ENCODE data around the gene TRPT1. TPM values are rescaled to one million over a fixed set of nuclear protein-coding genes. Genes with fewer than 3 reads are reported as not detected.

TRPT1 gene
- total and polyA plus RNA-seq, 3 donors from 2014 or later: 56.5 to 93.7 (median 65.4) TPM

DNA sequence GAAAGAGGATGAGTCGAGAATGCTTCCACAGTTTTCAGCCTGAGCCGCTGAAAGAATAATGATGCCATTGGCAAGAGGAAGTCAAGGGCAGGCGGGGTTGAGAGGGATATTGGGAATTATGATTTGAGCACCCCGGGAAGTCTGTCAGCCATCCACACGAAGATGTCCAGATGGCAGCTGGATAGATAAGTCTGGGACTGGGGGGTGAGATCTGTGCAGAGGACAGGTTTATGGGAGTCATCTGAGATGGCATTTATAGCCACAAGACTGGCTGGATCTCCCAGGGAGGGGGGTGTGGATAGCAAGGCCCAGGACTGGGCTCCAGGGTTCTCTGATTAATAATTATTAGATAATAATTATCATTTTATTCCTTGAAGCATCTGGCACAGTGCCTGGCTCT lies 45.1 kb downstream of the TRPT1 start:
- intact Hi-C loops (cut with DNase I; ENCODE audit: low total_unique reads): no loop called here
- H3K4me1 ChIP-seq: peaks cover 36% of the 10 kb centered on the region
- no peak for DNase-seq
- no peaks in the 10 kb centered on the region for H3K36me3 ChIP-seq (ENCODE audit: low read depth, missing control alignments)
- TF ChIP-seq CTCF (IDR thresholded peaks at IDR 0.05) (no peak), POLR2A (IDR thresholded peaks at IDR 0.05) (no peak)
- H3K27ac ChIP-seq: peak overlapping the region; percentile 67 to 79
- 57 to 64% methylated on average over 5 of the region's 5 CpGs for WGBS, 2 donors
- no peaks in the 10 kb centered on the region for H3K27me3 ChIP-seq
- H3K4me3 ChIP-seq: no peak overlapping the region
- H3K9me3 ChIP-seq: no peaks in the 10 kb centered on the region

GRCh38 chr11:64178951-64179639 lies 46.9 kb downstream of the TRPT1 start:
- Histone ChIP-seq H3K27ac (no peak overlapping the region), H3K9me3 (no peaks in the 10 kb centered on the region), H3K4me3 (no peak overlapping the region), H3K4me1 (peaks cover 29% of the 10 kb centered on the region), H3K36me3 (ENCODE audit: low read depth, missing control alignments) (no peaks in the 10 kb centered on the region), H3K27me3 (no peaks in the 10 kb centered on the region)
- 92 to 96% methylated on average over 12 of the region's 12 CpGs for WGBS, 2 donors
- no peak for TF ChIP-seq CTCF (IDR thresholded peaks at IDR 0.05)
- TF ChIP-seq POLR2A (IDR thresholded peaks at IDR 0.05): no peak
- intact Hi-C loops (cut with DNase I; ENCODE audit: low total_unique reads): no loop called here
- DNase-seq: no peak

GRCh38 chr11:64178203-64178602 lies 47.8 kb downstream of the TRPT1 start:
- 100% methylated on average over 1 of the region's 1 CpG for WGBS, 2 donors
- Histone ChIP-seq H3K4me1 (peaks cover 21% of the 10 kb centered on the region), H3K36me3 (ENCODE audit: low read depth, missing control alignments) (no peaks in the 10 kb centered on the region), H3K9me3 (no peaks in the 10 kb centered on the region), H3K27ac (no peak overlapping the region), H3K4me3 (no peak overlapping the region), H3K27me3 (no peaks in the 10 kb centered on the region)
- DNase-seq: no peak
- TF ChIP-seq POLR2A (IDR thresholded peaks at IDR 0.05): no peak
- TF ChIP-seq CTCF (IDR thresholded peaks at IDR 0.05): no peak
- intact Hi-C loops (cut with DNase I; ENCODE audit: low total_unique reads): no loop called here

DNA sequence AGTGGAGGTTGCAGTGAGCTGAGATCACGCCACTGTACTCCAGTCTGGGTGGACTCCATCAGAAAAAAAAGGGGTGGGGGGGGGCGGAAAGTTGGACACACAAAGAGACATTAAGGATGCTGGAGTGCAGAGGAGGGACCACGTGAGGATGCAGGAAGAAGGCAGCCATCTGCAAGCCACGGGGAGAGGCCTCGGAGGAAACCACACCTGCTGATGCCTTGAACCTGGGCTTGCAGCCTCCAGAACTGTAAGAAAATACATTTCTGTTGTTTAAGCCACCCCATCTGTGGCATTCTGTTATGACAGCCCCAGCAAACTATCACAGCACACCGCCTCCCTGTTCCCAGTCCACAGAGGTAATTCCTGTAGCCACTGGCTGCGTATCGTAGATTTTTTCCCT lies 49.2 kb downstream of the TRPT1 start:
- Histone ChIP-seq H3K4me1 (peaks cover 13% of the 10 kb centered on the region), H3K4me3 (no peak overlapping the region), H3K9me3 (no peaks in the 10 kb centered on the region), H3K36me3 (ENCODE audit: low read depth, missing control alignments) (no peaks in the 10 kb centered on the region), H3K27me3 (no peaks in the 10 kb centered on the region), H3K27ac (no peak overlapping the region)
- DNase-seq: no peak
- 93 to 95% methylated on average over 8 of the region's 8 CpGs for WGBS, 2 donors
- TF ChIP-seq CTCF (IDR thresholded peaks at IDR 0.05) (no peak), POLR2A (IDR thresholded peaks at IDR 0.05) (no peak)
- intact Hi-C loops (cut with DNase I; ENCODE audit: low total_unique reads): no loop called here

Other genes with a start within 250 kb of the TRPT1 start
- 100 to 1,000 TPM; 121 to 145 TPM for gene OTUB1, start 239.7 kb downstream of the TRPT1 start, total RNA-seq
- gene OTUB1, start 239.7 kb downstream of the TRPT1 start, polyA plus RNA-seq (ENCODE audit: insufficient read depth, low read depth, low replicate concordance): 115 TPM
- gene FLRT1, start 190.3 kb downstream of the TRPT1 start, total RNA-seq: under 1 TPM; 0.74 to 0.79 TPM
- 0.67 TPM for gene FLRT1, start 190.3 kb downstream of the TRPT1 start, polyA plus RNA-seq (ENCODE audit: insufficient read depth, low read depth, low replicate concordance)
- 10 to 100 TPM; 13.3 to 15.3 TPM for gene MACROD1, start 60.1 kb downstream of the TRPT1 start, total RNA-seq
- gene MACROD1, start 60.1 kb downstream of the TRPT1 start, polyA plus RNA-seq (ENCODE audit: insufficient read depth, low read depth, low replicate concordance): 14.1 TPM
- 100 to 1,000 TPM; 221 to 247 TPM for gene STIP1, start 40.0 kb downstream of the TRPT1 start, total RNA-seq
- gene STIP1, start 40.0 kb downstream of the TRPT1 start, polyA plus RNA-seq (ENCODE audit: insufficient read depth, low read depth, low replicate concordance): 267 TPM
- 1 to 10 TPM; 7.2 to 8.2 TPM for gene FERMT3, start 19.5 kb downstream of the TRPT1 start, total RNA-seq
- gene FERMT3, start 19.5 kb downstream of the TRPT1 start, polyA plus RNA-seq (ENCODE audit: insufficient read depth, low read depth, low replicate concordance): 10.9 TPM
- gene NUDT22, start 88 bp upstream of the TRPT1 start, total RNA-seq: 10 to 100 TPM; 50.9 to 52.7 TPM
- 19.0 TPM for gene NUDT22, start 88 bp upstream of the TRPT1 start, polyA plus RNA-seq (ENCODE audit: insufficient read depth, low read depth, low replicate concordance)
- 100 to 1,000 TPM; 105 to 254 TPM for gene DNAJC4, start 4.4 kb upstream of the TRPT1 start, total RNA-seq
- 303 TPM for gene DNAJC4, start 4.4 kb upstream of the TRPT1 start, polyA plus RNA-seq (ENCODE audit: insufficient read depth, low read depth, low replicate concordance)
- gene VEGFB, start 8.4 kb upstream of the TRPT1 start, total RNA-seq: 10 to 100 TPM; 19.1 to 47.8 TPM
- gene VEGFB, start 8.4 kb upstream of the TRPT1 start, polyA plus RNA-seq (ENCODE audit: insufficient read depth, low read depth, low replicate concordance): 57.3 TPM
- 100 to 1,000 TPM; 151 to 159 TPM for gene FKBP2, start 14.9 kb upstream of the TRPT1 start, total RNA-seq
- gene FKBP2, start 14.9 kb upstream of the TRPT1 start, polyA plus RNA-seq (ENCODE audit: insufficient read depth, low read depth, low replicate concordance): 159 TPM
- gene PPP1R14B, start 20.8 kb upstream of the TRPT1 start, total RNA-seq: 10 to 100 TPM; 53.4 to 67.3 TPM
- 72.0 TPM for gene PPP1R14B, start 20.8 kb upstream of the TRPT1 start, polyA plus RNA-seq (ENCODE audit: insufficient read depth, low read depth, low replicate concordance)
- 10 to 100 TPM; 29.6 to 45.4 TPM for gene PLCB3, start 25.3 kb upstream of the TRPT1 start, total RNA-seq
- 14.2 TPM for gene PLCB3, start 25.3 kb upstream of the TRPT1 start, polyA plus RNA-seq (ENCODE audit: insufficient read depth, low read depth, low replicate concordance)
- 100 to 1,000 TPM in 1 of 2 donors, 10 to 100 TPM in 1; 88.7 to 110 TPM for gene BAD, start 58.5 kb upstream of the TRPT1 start, total RNA-seq
- 85.2 TPM for gene BAD, start 58.5 kb upstream of the TRPT1 start, polyA plus RNA-seq (ENCODE audit: insufficient read depth, low read depth, low replicate concordance)
- gene GPR137, start 59.7 kb upstream of the TRPT1 start, total RNA-seq: 100 to 1,000 TPM; 204 to 230 TPM
- 390 TPM for gene GPR137, start 59.7 kb upstream of the TRPT1 start, polyA plus RNA-seq (ENCODE audit: insufficient read depth, low read depth, low replicate concordance)
- under 1 TPM in 1 of 2 donors, not detected in 1; 0.24 TPM for gene KCNK4, start 65.1 kb upstream of the TRPT1 start, total RNA-seq
- not detected for gene KCNK4, start 65.1 kb upstream of the TRPT1 start, polyA plus RNA-seq (ENCODE audit: insufficient read depth, low read depth, low replicate concordance)
- 100 to 1,000 TPM; 278 to 484 TPM for gene CATSPERZ, start 74.2 kb upstream of the TRPT1 start, total RNA-seq
- gene CATSPERZ, start 74.2 kb upstream of the TRPT1 start, polyA plus RNA-seq (ENCODE audit: insufficient read depth, low read depth, low replicate concordance): 1,116 TPM
- gene ESRRA, start 79.3 kb upstream of the TRPT1 start, total RNA-seq: 10 to 100 TPM; 19.3 to 22.0 TPM
- 13.7 TPM for gene ESRRA, start 79.3 kb upstream of the TRPT1 start, polyA plus RNA-seq (ENCODE audit: insufficient read depth, low read depth, low replicate concordance)
- 100 to 1,000 TPM; 303 to 340 TPM for gene TRMT112, start 91.4 kb upstream of the TRPT1 start, total RNA-seq
- 275 TPM for gene TRMT112, start 91.4 kb upstream of the TRPT1 start, polyA plus RNA-seq (ENCODE audit: insufficient read depth, low read depth, low replicate concordance)
- gene PRDX5, start 91.9 kb upstream of the TRPT1 start, total RNA-seq: 100 to 1,000 TPM; 189 to 271 TPM
- gene PRDX5, start 91.9 kb upstream of the TRPT1 start, polyA plus RNA-seq (ENCODE audit: insufficient read depth, low read depth, low replicate concordance): 287 TPM
- gene CCDC88B, start 114.0 kb upstream of the TRPT1 start, total RNA-seq: 10 to 100 TPM; 16.6 to 23.5 TPM
- gene CCDC88B, start 114.0 kb upstream of the TRPT1 start, polyA plus RNA-seq (ENCODE audit: insufficient read depth, low read depth, low replicate concordance): 28.5 TPM
- 10 to 100 TPM; 15.6 TPM for gene RPS6KA4, start 133.0 kb upstream of the TRPT1 start, total RNA-seq
- gene RPS6KA4, start 133.0 kb upstream of the TRPT1 start, polyA plus RNA-seq (ENCODE audit: insufficient read depth, low read depth, low replicate concordance): 9.2 TPM

All from testis (tissue), 3 donors.